BJ (cell line): ENCODE results near the gene ZNF593. TPM values are rescaled to one million over a fixed set of nuclear protein-coding genes. Genes with fewer than 3 reads are reported as not detected.

ENCODE experiments used
- CTCF ChIA-PET: fragments of 350-600 bp; formaldehyde crosslinking; extraction: SDS; loops from one replicate; lab custom pipeline; 2021; ENCODE audit warnings: antibody characterized with exemption, inconsistent platforms; lab: Yijun Ruan, JAX
- POLR2A ChIA-PET: fragments of 300-600 bp; sonication (Branson Sonifier 250); formaldehyde crosslinking; extraction: SDS; loops from one replicate; lab custom pipeline; 2021; ENCODE audit warnings: antibody characterized with exemption; lab: Charles Lee
- DNase-seq: peaks from one replicate; pipeline ENCODE4 v3.0.0-alpha.2; 2011; ENCODE audit warnings: low read depth
- H3K27me3 ChIP-seq: 2 replicates; pipeline ENCODE4 v1.6.0; 2011; ENCODE audit warnings: low read length; ENCODE audit not compliant: control insufficient read depth, insufficient read depth
- H3K36me3 ChIP-seq: 2 replicates; pipeline ENCODE4 v1.5.1; 2011; ENCODE audit warnings: low read length; ENCODE audit not compliant: control insufficient read depth, insufficient read depth
- H3K4me3 ChIP-seq: 2 replicates; pipeline ENCODE4 v1.5.1; 2011; ENCODE audit warnings: low read depth, mild to moderate bottlenecking, control low read depth, low read length
- polyA plus RNA-seq: library from polyadenylated mRNA; depleted of rRNA; stranded (reverse); fragments of >200 nt; gene quantifications from 2 replicates; pipeline ENCODE4 v1.2.3, GENCODE V29; 2011
- TF ChIP-seq, protein P1 (sequence below): IDR thresholded peaks from 2 replicates; pipeline ENCODE4 v1.5.1; 2011; ENCODE audit warnings: low read depth, mild to moderate bottlenecking, control low read depth, inconsistent platforms, low read length, moderate library complexity; ENCODE audit not compliant: insufficient read depth

Gene ZNF593
- polyA plus RNA-seq, 1 experiment: 30.2 TPM

DNA sequence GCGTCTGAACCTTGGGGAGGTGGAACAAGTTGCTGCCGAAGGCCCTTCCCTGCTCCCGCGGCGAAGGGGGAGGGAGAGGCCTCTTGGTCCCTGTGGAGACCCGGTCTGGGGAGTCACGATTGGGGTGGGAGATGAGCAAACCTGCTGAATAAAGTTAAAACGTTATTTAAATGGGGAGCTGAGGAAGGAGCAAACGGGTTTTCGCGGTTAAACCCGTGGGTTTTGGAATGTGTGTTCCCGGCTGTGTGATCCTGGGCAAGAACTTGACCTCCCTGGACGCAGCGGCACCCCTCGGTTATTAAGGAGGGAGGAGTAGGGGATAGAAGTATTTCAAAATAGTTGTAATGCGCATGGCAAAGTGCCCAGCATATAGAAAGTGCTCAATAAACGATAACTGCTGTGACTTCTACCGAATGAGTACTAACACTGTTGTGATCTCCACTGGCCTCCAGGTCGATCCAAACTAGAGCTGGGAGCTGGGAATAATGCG is 7.4 kb upstream of the ZNF593 start:
- Histone ChIP-seq H3K27me3 (peaks cover 10% of the 10 kb centered on the region), H3K4me3 (peak overlapping the region; percentile 42), H3K36me3 (no peaks in the 10 kb centered on the region)
- DNase-seq: no peak
- TF ChIP-seq, protein P1, sequence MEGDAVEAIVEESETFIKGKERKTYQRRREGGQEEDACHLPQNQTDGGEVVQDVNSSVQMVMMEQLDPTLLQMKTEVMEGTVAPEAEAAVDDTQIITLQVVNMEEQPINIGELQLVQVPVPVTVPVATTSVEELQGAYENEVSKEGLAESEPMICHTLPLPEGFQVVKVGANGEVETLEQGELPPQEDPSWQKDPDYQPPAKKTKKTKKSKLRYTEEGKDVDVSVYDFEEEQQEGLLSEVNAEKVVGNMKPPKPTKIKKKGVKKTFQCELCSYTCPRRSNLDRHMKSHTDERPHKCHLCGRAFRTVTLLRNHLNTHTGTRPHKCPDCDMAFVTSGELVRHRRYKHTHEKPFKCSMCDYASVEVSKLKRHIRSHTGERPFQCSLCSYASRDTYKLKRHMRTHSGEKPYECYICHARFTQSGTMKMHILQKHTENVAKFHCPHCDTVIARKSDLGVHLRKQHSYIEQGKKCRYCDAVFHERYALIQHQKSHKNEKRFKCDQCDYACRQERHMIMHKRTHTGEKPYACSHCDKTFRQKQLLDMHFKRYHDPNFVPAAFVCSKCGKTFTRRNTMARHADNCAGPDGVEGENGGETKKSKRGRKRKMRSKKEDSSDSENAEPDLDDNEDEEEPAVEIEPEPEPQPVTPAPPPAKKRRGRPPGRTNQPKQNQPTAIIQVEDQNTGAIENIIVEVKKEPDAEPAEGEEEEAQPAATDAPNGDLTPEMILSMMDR: no peak
- POLR2A ChIA-PET: no interaction called here
- CTCF ChIA-PET: interaction anchor here (0.7 to 2.5 kb wide), 8 partner anchors 7 to 228 kb away, joined by 3 to 10 read pairs (median 4); no protein-coding TSS in a partner anchor

DNA sequence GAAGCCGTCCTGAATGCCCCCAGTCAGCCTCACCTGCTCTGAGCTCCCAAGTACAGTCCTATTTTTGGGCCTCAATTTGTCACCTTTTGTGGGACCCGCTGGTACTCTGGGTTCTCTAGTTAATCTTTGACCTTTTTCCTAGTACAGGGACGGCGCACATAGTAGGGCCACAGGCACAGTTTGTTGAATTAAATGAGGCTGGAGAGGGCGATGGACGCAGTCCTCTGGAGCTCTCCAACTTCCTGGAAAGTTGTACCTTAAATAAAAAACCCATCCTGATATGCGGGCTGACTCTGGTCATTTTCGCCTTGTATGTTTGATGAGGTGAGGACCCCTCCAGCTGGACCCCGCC is 6.0 kb upstream of the ZNF593 start:
- TF ChIP-seq, protein P1: no peak
- CTCF ChIA-PET: interaction anchor here (0.7 to 1.8 kb wide), 10 partner anchors 9 to 128 kb away, joined by 3 to 10 read pairs (median 4); no protein-coding TSS in a partner anchor
- Histone ChIP-seq H3K27me3 (peaks cover 5% of the 10 kb centered on the region), H3K4me3 (no peak overlapping the region), H3K36me3 (no peaks in the 10 kb centered on the region)
- no peak for DNase-seq
- POLR2A ChIA-PET: no interaction called here

DNA sequence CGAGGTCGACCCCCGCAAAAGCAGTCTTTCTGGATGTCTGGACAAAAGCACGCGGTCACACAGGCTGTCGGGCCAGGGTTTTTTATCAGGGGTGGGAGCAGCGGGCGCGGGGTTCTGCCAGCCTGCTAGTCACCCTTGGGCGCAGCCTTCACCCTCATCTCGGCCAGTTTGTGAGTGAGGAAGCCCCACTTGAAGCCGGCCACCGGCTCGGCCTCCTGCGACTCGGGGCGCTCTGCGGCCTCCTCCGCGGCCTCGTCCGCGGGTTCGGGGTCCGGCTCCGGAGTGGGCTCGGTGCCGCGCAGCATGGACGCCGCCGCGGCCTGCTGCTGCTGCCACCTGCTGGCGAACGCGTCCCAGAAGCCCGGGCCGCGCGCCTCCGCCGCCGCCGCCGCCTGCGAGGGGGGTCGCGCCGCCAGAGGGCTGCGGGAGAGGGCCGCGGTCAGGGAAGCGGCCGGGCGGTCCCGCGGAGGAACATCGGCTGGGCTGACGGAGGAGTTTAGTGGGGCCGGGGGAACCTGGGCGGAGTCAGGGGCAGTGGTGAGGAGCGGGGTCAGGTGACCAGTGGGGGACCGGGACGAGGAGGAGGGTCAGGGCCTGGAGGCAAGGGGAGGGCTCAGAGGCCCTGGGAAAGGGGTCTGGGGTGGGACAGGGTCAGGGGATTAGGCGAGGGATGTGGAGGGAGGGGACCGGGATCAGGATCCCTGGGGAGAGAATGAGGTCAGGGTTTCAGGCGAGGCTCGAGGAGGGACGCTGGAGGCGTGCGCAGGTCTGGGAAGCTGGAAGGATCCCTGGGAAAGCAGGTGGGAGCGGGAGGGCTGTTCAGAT is 5.5 kb upstream of the ZNF593 start:
- ChIA-PET POLR2A (no interaction called here), CTCF (interaction anchor here (0.6 to 2.1 kb wide), 16 partner anchors 8 to 269 kb away, joined by 3 to 10 read pairs (median 4); partner anchors contain the start of gene CNKSR1)
- Histone ChIP-seq H3K27me3 (peaks cover 5% of the 10 kb centered on the region), H3K4me3 (peak overlapping the region; percentile 32), H3K36me3 (no peaks in the 10 kb centered on the region)
- no peak for DNase-seq
- TF ChIP-seq, protein P1: peak; percentile 3; the same call in 1 of the 2 replicates

DNA sequence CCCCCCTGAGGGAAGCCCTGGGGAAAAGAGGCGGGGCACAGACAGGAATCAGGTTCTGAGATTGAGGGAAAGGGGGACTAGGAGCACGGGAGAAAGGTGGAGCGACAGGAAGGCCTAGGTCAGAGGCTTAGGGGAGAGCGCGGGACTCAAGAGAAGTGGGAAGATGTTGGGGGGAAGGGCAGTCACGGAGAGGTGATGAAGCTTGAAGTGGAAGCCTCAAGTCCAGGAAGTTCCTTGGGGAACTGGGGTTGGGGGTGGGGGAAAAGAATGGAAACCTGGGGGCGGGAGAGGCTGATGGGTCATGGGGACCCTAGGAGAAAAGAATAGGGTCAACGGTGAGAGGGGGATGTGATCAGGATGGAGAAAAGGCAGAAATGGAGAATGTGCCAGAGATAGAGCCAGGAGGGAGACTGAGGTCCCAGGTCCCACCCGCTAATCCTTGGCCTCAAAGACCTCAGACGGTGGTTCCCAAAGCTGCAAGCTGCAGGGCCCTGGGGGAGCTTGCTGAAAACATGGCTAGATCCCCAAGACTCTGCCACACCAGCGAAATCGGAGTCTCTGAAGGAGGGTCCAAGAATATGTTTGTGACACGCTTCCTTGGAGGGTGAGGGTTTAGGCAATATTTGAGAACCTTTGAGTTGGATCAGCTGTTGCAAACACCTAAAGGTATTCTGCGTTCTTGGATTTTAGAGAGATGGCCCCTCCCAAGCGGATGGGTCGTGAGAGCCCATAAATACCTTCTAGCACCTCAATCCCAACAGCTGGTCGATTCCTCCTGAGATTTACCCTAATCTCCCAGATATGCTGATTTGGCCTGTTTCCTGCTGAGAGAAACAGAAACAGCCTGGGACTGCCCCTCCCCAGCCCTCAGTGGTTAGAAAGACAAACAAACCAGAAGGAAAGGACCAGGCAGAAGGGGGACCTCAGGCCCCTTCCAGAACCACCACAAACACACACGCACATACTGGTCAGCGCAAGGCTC is 4.6 kb upstream of the ZNF593 start:
- peaks cover 5% of the 10 kb centered on the region for H3K27me3 ChIP-seq
- no peak for DNase-seq
- TF ChIP-seq, protein P1: no peak
- no peaks in the 10 kb centered on the region for H3K36me3 ChIP-seq
- CTCF ChIA-PET: interaction anchor here (0.6 to 2.1 kb wide), 9 partner anchors 8 to 269 kb away, joined by 3 to 9 read pairs (median 3); partner anchors contain the start of gene CNKSR1
- POLR2A ChIA-PET: no interaction called here
- no peak overlapping the region for H3K4me3 ChIP-seq
